KMS-11 (cell line): Measurements from ENCODE around the gene SEC14L3.

Experiments used
- H2AFZ ChIP-seq: fragments of 200-600 bp; sonication (generic); 2 replicates; pipeline ENCODE4 v1.6.1; 2016; ENCODE audit warnings: antibody characterized with exemption, mixed run types, low read depth
- H3K27ac ChIP-seq: fragments of 200-600 bp; sonication (generic); 2 replicates; pipeline ENCODE4 v1.6.1; 2016; ENCODE audit warnings: mild to moderate bottlenecking, mixed run types
- H3K27me3 ChIP-seq: fragments of 200-600 bp; sonication (generic); 2 replicates; pipeline ENCODE4 v1.6.1; 2017; ENCODE audit warnings: mild to moderate bottlenecking, low read depth, mixed run types, moderate library complexity; ENCODE audit not compliant: insufficient read depth
- H3K36me3 ChIP-seq: fragments of 200-600 bp; sonication (generic); 2 replicates; pipeline ENCODE4 v1.6.1; 2017; ENCODE audit warnings: mild to moderate bottlenecking, mixed run types; ENCODE audit not compliant: insufficient read depth
- H3K4me1 ChIP-seq: fragments of 200-600 bp; sonication (generic); 2 replicates; pipeline ENCODE4 v1.6.1; 2016; ENCODE audit warnings: mild to moderate bottlenecking, low read depth, mixed run types; ENCODE audit not compliant: poor library complexity, severe bottlenecking
- H3K4me2 ChIP-seq: fragments of 200-600 bp; sonication (generic); 2 replicates; pipeline ENCODE4 v1.7.0; 2016; ENCODE audit warnings: mild to moderate bottlenecking, mixed run types
- H3K4me3 ChIP-seq: fragments of 200-600 bp; sonication (generic); IDR thresholded peaks from 2 replicates; pipeline ENCODE4 v1.6.1; 2017; ENCODE audit warnings: low read depth, low read length, mixed read lengths; ENCODE audit not compliant: insufficient read depth
- H3K79me2 ChIP-seq: fragments of 200-600 bp; sonication (generic); 2 replicates; pipeline ENCODE4 v1.6.1; 2016; ENCODE audit warnings: low read depth, mixed run types; ENCODE audit not compliant: insufficient read depth
- H3K9ac ChIP-seq: fragments of 200-600 bp; sonication (generic); 2 replicates; pipeline ENCODE4 v1.6.1; 2016; ENCODE audit warnings: mild to moderate bottlenecking, mixed run types
- H4K20me1 ChIP-seq: fragments of 200-600 bp; sonication (generic); 2 replicates; pipeline ENCODE4 v1.6.1; 2016; ENCODE audit warnings: mild to moderate bottlenecking, mixed run types; ENCODE audit not compliant: insufficient read depth
- TF ChIP-seq, protein P1 (sequence below): fragments of 200-600 bp; sonication (generic); conservative IDR thresholded peaks from 2 replicates; pipeline ENCODE4 v1.6.1; 2017; ENCODE audit warnings: low read depth, mild to moderate bottlenecking, antibody characterized with exemption, low read length, moderate library complexity, mixed read lengths

SEC14L3 gene

DNA sequence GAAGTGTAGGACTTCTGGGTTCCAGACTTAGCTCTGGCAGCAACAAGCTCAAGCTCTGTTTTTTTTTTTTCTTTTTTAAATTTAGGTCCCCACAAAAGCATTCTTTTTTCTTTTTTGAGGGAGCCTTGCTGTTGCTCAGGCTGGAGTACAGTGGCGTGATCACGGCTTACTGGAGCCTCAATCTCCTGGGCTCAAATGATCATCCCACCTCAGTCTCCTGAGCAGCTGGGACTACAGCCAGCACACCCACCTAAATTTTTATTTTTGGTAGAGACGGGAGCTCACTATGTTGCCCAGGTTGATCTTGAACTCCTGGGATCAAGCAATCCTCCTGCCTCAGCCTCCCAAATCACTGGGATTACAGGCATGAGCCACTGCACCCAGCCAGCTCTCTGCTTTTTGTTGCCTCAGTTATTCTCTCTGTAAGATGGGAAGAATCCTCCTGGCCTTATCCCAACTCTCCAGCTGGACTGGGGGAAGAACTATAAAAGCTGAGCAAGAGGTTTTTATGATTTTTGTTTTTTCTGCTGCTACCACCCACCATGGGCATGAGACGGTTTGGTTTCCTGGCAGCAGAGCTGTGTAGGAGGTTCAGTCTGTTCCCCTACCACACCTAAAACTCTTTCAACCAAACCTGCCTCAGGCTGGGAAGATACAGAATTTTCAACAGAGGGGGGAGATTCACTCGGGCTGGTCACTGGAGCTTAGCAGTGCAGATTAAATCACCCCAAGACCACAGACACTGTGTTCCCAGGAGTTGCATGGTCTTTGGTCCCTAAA lies 57.9 kb downstream of the SEC14L3 start:
- Histone ChIP-seq H3K4me1 (no peaks in the 10 kb centered on the region), H3K79me2 (no peaks in the 10 kb centered on the region), H4K20me1 (no peaks in the 10 kb centered on the region), H2AFZ (no peak overlapping the region), H3K9ac (no peak overlapping the region), H3K4me3 (no peak overlapping the region), H3K4me2 (no peak overlapping the region), H3K27me3 (no peaks in the 10 kb centered on the region), H3K27ac (no peak overlapping the region), H3K36me3 (no peaks in the 10 kb centered on the region)
- TF ChIP-seq, protein P1, sequence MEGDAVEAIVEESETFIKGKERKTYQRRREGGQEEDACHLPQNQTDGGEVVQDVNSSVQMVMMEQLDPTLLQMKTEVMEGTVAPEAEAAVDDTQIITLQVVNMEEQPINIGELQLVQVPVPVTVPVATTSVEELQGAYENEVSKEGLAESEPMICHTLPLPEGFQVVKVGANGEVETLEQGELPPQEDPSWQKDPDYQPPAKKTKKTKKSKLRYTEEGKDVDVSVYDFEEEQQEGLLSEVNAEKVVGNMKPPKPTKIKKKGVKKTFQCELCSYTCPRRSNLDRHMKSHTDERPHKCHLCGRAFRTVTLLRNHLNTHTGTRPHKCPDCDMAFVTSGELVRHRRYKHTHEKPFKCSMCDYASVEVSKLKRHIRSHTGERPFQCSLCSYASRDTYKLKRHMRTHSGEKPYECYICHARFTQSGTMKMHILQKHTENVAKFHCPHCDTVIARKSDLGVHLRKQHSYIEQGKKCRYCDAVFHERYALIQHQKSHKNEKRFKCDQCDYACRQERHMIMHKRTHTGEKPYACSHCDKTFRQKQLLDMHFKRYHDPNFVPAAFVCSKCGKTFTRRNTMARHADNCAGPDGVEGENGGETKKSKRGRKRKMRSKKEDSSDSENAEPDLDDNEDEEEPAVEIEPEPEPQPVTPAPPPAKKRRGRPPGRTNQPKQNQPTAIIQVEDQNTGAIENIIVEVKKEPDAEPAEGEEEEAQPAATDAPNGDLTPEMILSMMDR: no peak

DNA sequence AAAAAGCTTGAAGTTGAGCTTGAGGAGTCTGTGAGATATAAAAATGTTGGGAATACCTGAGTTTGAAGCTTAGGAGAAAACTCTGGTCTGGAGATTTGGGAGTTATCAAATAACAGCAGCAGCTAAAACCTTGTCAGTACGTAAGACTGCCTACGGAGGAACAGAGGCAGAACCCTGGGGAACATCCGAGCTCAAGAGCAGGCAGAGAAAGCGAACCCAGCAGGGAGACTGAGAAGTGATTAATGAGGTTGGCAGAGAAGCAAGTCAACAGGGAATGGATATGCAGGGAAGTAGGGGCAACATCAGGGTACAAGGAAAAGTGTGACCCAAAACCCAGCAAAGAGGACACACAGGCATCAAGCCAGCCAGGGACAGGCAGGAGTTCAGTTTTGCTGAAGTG lies 58.8 kb downstream of the SEC14L3 start:
- Histone ChIP-seq H3K27me3 (no peaks in the 10 kb centered on the region), H4K20me1 (no peaks in the 10 kb centered on the region), H3K79me2 (no peaks in the 10 kb centered on the region), H3K4me2 (no peak overlapping the region), H3K36me3 (no peaks in the 10 kb centered on the region), H3K4me1 (no peaks in the 10 kb centered on the region), H3K4me3 (no peak overlapping the region), H3K9ac (no peak overlapping the region), H2AFZ (no peak overlapping the region), H3K27ac (no peak overlapping the region)
- TF ChIP-seq, protein P1: no peak

DNA sequence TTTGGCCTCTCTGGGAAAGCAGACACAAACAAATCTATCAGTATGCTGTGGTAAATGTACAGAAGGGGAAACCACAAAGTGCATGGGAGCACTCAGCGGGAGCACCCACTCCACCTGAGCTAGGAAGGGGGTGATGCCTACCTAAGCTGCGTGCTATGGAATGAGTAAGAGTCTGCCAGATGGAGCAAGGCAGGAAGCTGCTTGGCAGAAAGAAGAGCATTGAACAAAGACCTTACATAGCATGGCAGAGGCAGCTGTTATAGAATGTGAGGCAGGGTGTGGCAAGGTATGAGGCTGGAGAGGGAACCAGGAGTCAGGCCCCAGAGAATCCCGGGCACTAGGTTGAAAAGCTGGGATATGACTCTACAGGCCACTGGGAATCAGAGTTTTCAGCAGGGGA lies 60.0 kb downstream of the SEC14L3 start:
- Histone ChIP-seq H3K79me2 (no peaks in the 10 kb centered on the region), H3K36me3 (no peaks in the 10 kb centered on the region), H3K4me3 (no peak overlapping the region), H3K27ac (no peak overlapping the region), H2AFZ (no peak overlapping the region), H3K27me3 (no peaks in the 10 kb centered on the region), H4K20me1 (no peaks in the 10 kb centered on the region), H3K4me2 (no peak overlapping the region), H3K9ac (no peak overlapping the region), H3K4me1 (no peaks in the 10 kb centered on the region)
- TF ChIP-seq, protein P1: no peak
